ENCODE results near the gene SLC6A2.
"Not testable (repeated sequence)": the region's sequence is repeated elsewhere in the genome, so short reads cannot be mapped to it uniquely, and the experiment has no call there.

SLC6A2 gene

GRCh38 chr16:55747785-55748184 lies 92.0 kb downstream of the SLC6A2 start:
- DNase-seq (ENCODE audit: low read depth in 1 of 2, low spot score in 1 of 2): no peak
- Histone ChIP-seq H3K27me3 (ENCODE audit: insufficient read depth, poor library complexity, severe bottlenecking) (no peaks in the 10 kb centered on the region), H3K27ac (replicated peaks) (no peak overlapping the region), H3K4me3 (replicated peaks; ENCODE audit: insufficient read depth, low read length) (no peak overlapping the region)
- TF ChIP-seq POLR2AphosphoS5 (IDR thresholded peaks at IDR 0.05; ENCODE audit: low read depth): no peak
- TF ChIP-seq CTCF (IDR thresholded peaks at IDR 0.05; ENCODE audit: insufficient read depth, low read length): no peak
- no peak for TF ChIP-seq SPI1 (IDR thresholded peaks at IDR 0.05; ENCODE audit: borderline replicate concordance, low read depth)
- TF ChIP-seq REST (IDR thresholded peaks at IDR 0.05; ENCODE audit: insufficient replicate concordance, low read depth): no peak
- TF ChIP-seq GABPA (IDR thresholded peaks at IDR 0.05; ENCODE audit: low read depth): no peak

- H3K4me3 ChIP-seq (replicated peaks; ENCODE audit: insufficient read depth, low read length); H3K27me3 ChIP-seq (ENCODE audit: insufficient read depth, poor library complexity, severe bottlenecking): not testable (repeated sequence)
- H3K27ac ChIP-seq (replicated peaks): peak overlapping the region; percentile 73
- peak; percentile 58; the same call in 1 of the 2 replicates for TF ChIP-seq SPI1 (IDR thresholded peaks at IDR 0.05; ENCODE audit: borderline replicate concordance, low read depth)
- DNase-seq (ENCODE audit: low read depth in 1 of 2, low spot score in 1 of 2): peak; percentile 76 to 79
Observed at GRCh38 chr16:55752465-55753144, 96.8 kb downstream of the SLC6A2 start.

- peak overlapping the region; percentile 72 for H3K27ac ChIP-seq (replicated peaks)
- DNase-seq (ENCODE audit: low read depth in 1 of 2, low spot score in 1 of 2): peak; percentile 53 to 73
- not testable (repeated sequence) for H3K4me3 ChIP-seq (replicated peaks; ENCODE audit: insufficient read depth, low read length); H3K27me3 ChIP-seq (ENCODE audit: insufficient read depth, poor library complexity, severe bottlenecking)
Observed at GRCh38 chr16:55753145-55753631, 97.4 kb downstream of the SLC6A2 start.
